GM20431 (cell line): Measurements from ENCODE around the gene MLIP.
"Not testable (repeated sequence)": the region's sequence is repeated elsewhere in the genome, so short reads cannot be mapped to it uniquely, and the experiment has no call there.

Source experiments
- in situ Hi-C: fragments of 300-500 bp; cut with MseI, MboI; formaldehyde crosslinking; loops from one replicate; pipeline ENCODE4 v1.15.0; 2020; ENCODE audit warnings: low sequenced_read_pairs; ENCODE audit not compliant: unreplicated experiment

MLIP gene

DNA sequence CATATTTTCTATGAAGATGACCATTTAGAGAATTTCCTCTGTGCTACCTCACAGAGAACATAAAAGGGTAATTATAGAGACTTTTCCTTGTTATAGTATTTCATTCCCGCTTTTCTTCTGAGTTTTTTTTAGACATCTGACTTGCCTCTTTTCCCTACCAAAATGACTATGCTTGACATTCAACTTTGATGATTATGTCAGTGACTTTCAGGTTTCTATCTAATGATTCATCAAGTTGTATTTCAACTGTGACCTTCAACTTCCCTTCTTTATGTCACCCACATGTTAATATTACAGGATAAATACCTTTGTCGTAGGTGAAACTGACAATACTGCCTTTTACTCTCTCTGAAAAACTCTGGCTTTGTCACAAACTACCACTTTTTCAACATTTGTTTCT lies 95.3 kb downstream of the MLIP start:
- in situ Hi-C loops, result no loop called here

DNA sequence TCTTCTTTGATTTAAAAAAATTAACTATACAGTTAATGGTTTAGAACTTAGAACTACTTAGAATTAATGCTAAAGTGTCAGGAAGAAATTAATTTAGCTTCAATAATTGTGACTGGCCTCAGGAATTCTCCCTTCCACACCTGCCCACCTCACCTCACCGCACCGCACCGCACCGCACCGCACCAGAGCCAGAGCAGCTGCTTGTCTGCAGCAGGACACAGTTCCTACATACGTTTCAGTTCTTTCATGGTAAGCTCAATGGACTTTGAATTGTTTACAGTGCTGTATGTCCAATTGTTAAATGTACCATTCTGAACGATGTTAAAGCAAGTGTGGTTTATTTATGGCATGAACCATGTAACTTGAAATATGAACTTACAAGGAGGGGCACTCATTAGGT lies 98.7 kb downstream of the MLIP start:
- in situ Hi-C loops, result not testable (repeated sequence)

DNA sequence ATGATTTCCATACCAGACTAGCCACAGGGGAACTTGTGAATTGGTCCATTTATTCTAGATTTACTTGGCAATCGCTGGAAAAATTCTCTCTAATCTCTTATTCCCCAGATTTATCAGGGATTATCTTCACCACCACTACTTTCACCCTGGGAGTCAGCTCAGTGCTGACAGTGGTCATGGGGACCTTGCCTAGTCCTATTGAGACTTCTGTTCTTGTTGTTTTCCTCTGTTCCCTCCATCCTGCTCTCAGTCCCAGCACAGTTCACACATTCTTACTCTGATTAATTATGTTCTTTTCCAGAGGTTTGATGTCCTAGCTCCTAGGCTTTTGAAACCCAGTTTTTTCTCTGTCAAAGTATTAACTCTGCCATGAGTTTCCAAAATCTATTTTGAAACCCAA lies 103.0 kb downstream of the MLIP start:
- in situ Hi-C loops, result no loop called here

DNA sequence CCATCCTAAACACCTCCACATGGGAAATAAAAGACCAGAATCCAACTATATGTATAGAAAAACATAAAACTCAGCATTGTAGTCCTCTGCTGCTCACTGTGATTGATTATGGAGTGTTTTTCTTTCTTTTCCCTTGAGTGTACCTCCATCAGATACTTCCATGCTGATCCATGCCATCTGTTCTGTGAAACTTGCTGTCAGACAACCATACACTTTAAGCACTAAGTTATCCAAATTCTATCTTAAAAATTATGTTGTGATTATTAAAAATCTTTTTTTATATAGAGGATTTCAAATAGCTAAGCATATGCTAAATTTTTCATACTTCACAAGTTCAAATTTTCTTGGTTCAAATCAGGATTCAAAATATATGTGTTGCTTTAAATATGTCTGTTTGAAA lies 105.1 kb downstream of the MLIP start:
- in situ Hi-C loops, result no loop called here

DNA sequence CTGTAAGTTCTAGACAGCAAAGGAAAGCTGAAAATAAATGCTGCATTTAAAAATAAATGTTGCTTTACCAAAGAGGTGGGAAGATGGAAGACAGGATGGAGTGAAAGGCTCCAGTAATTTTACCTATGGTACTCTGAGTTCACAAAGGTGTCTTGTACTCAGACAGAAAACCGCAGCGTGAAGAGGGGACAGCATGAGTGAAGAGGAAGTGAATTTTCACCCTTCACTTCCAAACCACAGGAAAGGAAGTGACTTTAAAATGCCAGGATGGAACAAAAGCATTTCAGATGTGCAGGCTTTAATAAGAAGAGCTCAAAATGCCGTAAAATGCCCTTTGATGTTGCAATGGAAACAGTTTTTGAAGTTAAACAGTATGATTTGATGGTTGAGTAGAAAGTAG lies 105.8 kb downstream of the MLIP start:
- in situ Hi-C loops, result no loop called here

DNA sequence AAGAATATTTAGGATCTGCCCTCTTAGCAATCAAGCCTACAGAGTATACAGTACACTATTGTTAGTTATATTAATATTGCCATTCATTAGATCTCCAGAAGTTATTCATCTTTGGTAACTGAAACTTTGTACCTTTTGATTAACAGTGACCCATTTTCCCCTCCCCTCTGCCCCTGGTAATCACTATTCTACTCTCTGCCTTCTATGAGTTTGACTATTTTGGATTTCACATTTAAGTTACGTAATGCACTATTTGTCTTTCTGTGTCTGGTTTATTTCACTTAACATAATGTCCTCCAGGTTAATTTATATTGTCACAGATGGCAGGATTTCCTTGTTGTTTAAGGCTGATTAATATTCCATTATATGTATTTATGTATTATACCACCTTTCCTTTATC lies 111.0 kb downstream of the MLIP start:
- in situ Hi-C loops, result no loop called here

DNA sequence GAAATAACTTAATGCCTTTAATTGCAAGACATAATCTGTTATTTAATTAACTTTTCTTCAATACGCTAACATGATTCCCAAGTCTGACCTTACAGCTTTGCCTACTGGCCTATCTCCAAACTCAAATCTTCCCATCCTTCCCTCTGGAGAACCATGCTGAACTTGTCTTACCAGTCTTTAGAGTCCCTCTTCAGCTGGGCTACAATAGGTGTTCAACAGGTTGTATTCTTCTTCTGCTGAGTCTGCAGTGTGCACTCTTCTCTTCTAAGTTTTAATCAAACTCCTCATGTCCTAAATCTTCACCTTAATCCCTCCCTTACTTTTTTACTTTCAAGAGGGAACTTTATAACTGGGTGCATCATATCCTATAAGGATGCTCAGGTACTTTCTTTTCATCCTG lies 121.5 kb downstream of the MLIP start:
- in situ Hi-C loops, result no loop called here

DNA sequence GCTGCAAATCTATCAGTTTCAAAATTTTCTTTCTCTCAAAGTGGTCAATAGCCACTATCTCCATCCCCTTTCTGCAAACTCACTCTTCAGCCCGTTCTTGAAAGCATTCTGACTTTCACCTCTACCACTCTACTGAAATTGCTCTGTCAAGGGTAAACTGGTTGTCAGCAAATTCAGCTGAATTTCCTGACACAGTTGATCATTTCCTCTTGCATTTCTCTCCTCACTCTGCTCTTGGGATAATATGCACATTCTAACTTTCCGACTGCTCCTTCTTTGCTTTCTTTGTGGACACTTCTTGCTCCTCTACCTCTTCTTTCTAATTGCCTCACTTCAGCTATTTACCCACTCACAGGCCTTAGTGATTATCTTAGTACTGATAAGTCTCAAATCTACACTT lies 123.3 kb downstream of the MLIP start:
- in situ Hi-C loops, result no loop called here

DNA sequence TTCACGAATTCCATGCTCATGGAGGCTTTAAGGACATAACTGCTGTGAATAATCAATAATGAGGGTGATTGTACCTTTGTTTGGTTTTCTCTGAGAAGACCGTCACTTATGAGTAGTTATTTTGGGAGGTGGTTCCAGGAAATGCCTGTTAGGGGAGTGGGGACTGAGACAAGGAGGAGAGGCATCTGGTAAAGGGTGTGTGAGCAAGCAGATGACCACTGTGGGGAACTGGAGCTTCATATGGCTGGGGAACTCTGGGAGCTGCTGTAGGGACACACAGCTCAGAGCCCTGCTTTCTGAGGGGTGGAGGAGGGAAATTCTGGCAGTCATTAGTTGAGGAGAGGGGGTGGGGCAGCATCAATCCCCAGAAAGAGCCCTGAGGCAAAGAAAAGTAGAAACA lies 125.7 kb downstream of the MLIP start:
- in situ Hi-C loops, result no loop called here

DNA sequence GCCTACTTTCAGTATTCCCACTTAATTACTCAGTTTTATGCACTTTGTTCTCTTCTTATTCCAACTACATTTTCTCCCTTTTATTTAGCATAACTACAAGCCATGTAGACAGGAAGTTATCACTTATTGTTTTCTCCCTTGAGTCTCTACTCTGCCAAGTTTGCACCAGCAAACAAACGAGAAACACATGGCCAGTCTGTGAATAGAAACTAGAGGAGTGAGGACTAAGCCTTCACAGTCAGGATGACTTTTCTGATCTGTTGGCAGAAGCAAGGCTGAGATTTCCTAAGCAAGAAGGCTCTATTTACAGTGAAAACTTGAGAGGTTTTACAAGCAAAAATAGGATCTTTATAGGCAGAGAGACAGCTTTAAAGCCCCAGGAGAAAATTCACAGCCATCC lies 127.2 kb downstream of the MLIP start:
- in situ Hi-C loops, result no loop called here

DNA sequence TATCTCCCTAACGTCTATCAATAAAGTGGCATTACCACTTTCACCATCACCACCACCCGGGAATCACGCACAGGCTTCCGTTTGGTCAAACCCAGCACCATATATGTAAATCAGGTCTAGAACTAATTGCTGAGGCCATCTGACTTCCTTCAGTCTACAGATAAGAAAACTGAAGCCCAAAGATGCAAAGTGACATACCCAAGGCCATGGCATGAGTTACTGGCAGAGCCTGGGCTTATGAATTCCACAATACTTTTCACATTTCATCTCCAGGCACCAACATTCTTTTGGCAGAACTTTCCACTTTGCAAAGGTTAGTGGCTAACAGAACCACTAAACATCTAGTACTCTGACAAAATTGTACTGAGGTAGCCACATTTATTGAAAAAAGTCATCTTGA lies 132.5 kb downstream of the MLIP start:
- in situ Hi-C loops, result no loop called here

DNA sequence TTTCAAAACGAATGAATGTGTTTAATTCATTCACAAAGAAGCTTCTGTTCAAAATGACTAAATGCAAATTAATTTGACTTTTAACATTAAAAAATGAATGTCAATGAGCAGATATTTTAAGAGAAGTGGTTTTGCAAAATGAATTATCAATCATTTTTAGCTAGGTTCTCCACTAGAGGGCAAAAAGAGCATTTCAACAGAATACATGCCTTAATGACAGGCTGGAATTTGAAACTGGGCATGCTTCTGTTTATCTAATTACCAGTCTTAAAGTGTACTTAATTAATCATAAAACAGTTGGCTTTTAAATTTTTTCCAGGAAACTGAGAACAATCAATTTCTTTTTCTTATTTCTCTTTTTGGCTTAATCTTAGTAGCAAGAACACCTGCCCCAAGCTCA lies 133.2 kb downstream of the MLIP start:
- in situ Hi-C loops, result no loop called here

DNA sequence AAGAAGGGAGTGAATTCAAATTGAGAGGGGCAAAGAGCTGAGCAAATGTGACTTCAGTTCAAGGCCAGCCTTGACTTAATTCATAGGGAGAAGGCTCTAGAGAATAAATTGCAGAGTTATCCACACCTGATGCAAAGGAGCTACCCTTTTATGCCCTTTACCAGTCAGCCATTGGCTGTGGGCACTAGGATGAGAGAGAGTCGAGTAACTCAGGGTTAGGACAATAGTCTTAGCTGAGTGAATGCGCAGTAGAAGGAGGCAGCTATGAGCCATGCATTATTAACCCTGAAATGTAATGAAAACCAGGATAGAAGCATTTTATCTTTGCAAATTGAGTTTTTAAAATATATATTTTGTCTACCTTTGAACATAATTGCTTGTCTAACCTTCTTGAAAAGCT lies 134.0 kb downstream of the MLIP start:
- in situ Hi-C loops, result no loop called here

DNA sequence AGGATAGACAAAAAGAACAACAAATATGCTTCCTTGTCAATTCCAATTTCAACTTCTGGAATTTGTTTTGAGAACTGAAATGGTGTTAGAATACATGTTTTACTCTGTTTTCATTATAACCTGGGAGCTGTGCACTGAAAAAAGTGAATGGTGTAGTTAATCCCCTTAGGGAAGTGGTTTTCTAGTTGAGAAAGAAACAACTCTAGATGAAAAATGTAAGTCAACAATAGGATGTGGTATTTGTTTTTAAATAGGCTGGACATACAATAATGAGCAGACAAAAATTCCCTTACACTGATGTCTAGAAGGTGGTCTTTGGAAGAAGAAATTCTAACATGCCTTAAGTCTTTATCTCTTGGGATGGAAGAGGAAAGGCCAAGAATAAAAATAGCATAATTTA lies 137.1 kb downstream of the MLIP start:
- in situ Hi-C loops, result no loop called here

DNA sequence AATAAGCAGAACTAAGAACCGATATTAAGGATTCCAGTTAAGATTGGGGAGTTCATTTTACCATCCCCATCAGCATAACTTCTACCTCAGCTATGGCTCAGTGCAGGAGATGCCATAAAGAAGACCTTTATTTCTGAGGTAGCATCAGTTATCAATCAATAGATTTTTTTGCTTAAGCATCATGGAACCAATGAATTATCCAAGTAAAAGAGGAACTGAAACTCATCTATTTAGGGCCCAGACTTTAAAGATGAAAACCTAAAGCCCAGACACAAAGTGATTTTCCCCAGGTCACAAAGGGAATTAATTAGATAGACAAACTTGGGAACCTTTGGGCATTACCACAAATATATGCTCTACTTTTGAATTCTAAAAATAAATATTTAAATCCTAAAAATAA lies 137.8 kb downstream of the MLIP start:
- in situ Hi-C loops, result no loop called here

DNA sequence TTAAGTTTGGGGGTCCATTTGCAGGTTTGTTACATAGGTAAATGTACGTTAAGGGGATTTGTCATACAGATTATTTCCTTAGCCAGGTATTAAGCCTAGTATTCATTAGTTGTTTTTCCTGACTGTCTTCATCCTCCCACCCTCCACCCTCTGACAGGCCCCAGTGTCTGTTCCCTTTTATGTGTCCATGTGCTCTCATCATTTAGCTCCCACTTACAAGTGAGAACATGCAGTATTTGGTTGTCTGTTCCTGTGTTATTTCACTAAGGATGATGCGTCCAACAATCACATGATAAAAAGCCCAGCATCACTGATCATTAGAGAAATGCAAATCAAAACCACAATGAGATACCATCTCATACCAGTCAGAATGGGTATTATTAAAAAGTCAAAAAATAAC lies 138.6 kb downstream of the MLIP start:
- in situ Hi-C loops, result not testable (repeated sequence)

DNA sequence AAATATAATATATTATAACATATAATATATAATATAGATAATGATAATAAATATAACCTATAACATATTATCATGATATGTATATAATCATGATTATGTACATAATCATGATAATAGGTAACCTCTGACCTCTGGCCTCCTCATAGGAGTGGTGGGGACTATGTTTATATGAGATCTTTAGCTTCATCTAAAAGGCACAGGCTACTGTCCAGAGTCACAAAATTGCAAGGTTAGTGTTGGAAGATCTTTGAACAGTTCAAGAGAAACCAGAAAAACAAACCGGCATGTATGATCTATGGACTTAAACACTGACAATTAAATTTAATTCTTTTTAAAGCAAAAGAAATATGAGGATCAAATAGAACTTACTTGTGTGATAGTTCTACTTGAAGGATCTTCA lies 141.3 kb downstream of the MLIP start:
- in situ Hi-C loops, result no loop called here

DNA sequence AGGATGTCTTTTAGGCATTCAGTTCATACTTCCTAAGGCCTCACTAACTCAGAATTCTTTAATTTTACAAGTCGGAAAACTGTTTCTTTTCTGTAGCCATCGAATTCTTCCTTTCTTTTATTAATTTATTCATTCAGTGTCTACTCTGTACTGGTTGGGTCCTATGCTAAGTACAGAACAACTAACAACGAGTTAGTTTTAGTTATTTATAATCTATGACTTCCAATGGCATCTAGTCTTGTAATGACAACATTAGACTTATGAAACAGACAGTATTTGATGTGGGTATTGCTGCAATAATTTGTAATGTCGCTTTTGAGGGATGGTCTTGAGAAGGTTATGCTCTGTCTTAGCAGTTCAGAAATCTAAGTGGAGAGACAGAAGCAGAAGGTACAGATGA lies 141.7 kb downstream of the MLIP start:
- in situ Hi-C loops, result no loop called here

DNA sequence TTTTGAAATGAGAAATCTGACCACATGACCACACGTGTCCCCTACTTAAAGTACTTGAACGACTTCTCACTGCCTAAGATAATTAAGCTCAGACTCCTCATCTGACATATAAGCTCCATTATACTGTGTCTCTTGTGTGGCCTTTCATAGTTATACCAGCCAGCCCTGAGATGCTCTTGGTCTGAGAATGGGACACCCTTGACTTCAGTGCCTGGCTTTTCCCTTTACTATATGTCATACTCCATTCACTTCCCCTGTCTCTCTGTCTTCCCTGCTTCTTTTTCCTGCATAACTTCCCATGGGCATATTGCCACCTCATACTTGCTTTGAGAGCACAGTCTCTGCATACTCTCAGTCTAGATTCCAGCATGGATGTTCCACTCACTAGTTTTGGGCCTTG lies 143.6 kb downstream of the MLIP start:
- in situ Hi-C loops, result no loop called here

DNA sequence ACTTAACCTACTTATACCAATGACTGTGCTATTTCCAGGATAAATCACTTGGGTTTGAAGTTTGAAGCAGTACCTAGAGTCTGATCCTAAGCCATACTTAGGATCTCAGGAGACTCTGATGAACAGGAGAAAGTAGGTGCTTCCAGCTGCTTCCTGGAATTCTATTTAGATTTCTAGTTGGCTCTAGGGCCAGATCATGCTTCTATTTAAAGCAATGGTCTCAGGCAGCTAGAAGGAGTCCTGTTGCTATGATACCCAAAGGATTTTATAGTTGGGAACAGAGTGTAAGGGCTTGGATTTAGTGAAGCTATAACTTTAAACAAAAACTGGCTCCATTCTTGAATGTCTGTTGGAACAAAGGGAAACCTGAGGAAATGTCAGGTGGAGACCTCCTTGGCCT lies 144.6 kb downstream of the MLIP start:
- in situ Hi-C loops, result no loop called here

DNA sequence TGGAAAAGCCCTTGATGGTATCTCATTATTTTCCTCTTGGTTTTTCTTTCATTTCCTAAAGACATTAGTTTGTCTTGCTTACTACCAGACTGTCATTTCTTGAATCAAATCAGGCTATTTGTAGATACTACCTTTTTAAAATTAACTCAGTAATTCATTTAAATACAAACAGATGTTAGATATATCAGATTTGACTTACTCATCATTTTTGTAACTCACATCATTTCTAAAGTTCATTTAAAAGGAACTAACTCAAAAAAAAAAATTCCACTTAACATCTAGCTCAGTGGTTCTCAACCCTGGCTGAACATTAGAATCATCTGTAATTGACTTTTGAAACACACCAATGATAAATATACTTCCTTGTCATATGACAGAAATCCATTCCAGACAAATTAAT lies 148.8 kb downstream of the MLIP start:
- in situ Hi-C loops, result no loop called here

DNA sequence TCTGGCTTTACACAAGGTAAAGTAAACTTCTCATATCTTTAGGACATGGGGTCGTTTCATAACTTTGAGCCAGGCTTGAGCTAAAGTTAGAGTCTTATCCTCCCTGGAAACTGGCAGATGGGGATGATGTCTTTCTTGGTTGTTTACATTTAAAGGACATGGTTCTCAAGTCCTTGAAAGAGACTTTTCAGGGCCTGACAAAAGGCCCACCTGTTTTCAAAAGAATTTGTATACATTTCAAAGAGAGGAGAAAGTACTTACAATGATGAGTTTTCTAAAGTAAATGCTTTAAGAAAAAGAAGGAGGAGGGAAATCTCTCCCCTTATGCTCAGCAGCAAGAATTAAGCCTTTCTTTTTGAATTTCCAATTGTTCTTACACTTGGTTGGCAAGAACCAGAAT lies 151.3 kb downstream of the MLIP start:
- in situ Hi-C loops, result no loop called here

DNA sequence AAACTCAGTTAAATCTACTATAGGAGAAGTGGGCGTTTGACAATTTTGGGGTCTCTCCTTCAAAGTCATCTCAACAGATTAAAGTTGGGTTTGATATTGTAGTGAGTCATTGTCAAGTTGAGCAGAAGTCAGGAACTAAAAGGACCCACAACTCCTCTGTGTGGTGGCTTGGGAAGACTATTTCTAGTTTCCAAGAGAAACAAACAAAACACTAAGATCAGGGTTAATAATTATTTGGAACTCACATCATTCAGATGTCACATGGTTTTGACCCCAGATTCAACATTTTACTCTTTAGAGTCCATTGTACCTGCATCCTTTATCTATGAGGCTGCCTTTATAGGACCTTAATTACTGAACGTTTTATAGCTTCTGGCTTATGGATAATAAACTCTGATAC lies 151.7 kb downstream of the MLIP start:
- in situ Hi-C loops, result no loop called here
